ENCODE measurements around the gene ELOA2.

- no peak for TF ChIP-seq CTCF (IDR thresholded peaks at IDR 0.05)
- TF ChIP-seq POLR2AphosphoS5 (IDR thresholded peaks at IDR 0.05), result no peak
- no peak for TF ChIP-seq POLR2A (IDR thresholded peaks at IDR 0.05)
These were observed 39.9 kb upstream of the ELOA2 start for GRCh38 chr18:47075098-47075883.
